Stimulated activated CD4-positive, alpha-beta T cell treated with anti-CD3 and anti-CD28 coated beads, Interleukin-4, amount 100 ng/mL, for 48 hours (primary cell): ENCODE data around the gene MRPL28.
"Not testable (repeated sequence)": the region's sequence is repeated elsewhere in the genome, so short reads cannot be mapped to it uniquely, and the experiment has no call there.

ENCODE experiments used
- DNase-seq, 2 donors: peaks; one replicate each; pipeline ENCODE4 v3.0.0-alpha.2; 2020; ENCODE audit warnings: low read depth in 2 of 2

The MRPL28 gene

GRCh38 chr16:340370-341091, 29.8 kb downstream of the MRPL28 start:
- DNase-seq, result no peak

- no peak for DNase-seq
Observed at GRCh38 chr16:339680-340079, 30.7 kb downstream of the MRPL28 start.

DNA sequence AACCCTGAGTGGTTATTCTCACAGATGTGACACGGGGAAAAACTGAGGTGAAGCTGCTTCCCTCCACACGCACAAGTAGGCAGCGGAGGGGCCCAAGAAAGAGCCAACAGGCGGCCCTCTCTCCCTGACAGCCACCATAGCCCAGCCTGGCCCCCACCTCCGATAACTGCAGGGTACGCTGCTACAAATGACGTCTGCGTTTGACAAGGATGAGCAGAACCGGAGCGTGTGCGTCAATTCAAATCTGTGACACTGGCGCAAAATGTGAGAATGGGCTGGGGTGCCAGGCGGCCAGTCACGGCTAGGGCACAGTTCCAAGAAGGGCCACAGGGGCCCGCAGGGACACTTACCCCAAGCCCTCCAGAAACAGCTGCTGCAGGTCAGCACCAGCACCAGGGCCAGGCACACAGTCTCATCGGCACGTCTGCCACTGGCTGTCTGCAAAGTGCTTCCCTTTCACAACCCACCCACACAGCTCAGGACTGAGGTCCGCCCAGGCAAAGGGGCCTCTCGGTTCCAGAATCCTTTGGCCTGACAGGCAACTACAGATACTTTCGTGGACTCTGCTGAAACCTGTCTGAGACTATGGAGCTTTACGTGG, 32.3 kb downstream of the MRPL28 start:
- no peak for DNase-seq

DNA sequence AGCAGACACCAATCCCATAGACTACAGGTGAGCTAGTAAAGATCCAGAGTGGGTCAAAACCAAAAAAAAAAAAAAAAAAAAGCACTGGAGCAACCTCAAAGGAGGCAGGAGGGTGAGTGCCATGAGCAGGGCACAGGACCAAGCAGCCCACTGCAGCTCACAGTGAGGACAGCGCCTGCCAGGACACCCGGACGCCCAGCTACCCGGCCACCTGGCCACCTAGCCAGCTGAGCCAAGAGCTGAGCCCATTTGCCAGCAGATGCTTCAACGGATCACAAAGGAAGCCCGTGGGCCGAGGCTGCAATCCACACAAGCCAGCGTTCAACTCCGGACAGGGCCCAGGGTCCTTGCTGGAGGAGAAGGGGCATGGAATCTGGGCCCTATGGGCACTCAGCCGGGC, 32.9 kb downstream of the MRPL28 start:
- DNase-seq, result no peak

DNA sequence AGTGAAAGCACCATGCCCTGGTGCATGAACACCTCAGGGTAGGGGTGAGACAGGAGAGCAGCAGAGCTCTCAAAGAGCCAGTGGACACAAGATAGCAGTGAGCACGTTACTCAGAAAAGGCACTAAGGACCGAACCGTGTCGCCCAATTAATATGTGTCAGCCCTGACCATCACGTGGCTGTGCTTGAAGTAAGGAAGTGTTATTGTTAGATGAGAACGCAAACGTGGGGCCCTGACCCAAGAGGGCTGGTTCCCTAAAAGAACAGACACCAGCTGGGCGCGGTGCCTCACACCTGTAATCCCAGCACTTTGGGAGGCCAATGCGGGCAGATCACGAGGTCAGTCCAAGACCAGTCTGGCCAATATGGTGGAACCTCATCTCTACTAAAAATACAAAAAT, 34.1 kb downstream of the MRPL28 start:
- no peak for DNase-seq

GRCh38 chr16:334861-335632, 35.3 kb downstream of the MRPL28 start:
- not testable (repeated sequence) for DNase-seq

DNA sequence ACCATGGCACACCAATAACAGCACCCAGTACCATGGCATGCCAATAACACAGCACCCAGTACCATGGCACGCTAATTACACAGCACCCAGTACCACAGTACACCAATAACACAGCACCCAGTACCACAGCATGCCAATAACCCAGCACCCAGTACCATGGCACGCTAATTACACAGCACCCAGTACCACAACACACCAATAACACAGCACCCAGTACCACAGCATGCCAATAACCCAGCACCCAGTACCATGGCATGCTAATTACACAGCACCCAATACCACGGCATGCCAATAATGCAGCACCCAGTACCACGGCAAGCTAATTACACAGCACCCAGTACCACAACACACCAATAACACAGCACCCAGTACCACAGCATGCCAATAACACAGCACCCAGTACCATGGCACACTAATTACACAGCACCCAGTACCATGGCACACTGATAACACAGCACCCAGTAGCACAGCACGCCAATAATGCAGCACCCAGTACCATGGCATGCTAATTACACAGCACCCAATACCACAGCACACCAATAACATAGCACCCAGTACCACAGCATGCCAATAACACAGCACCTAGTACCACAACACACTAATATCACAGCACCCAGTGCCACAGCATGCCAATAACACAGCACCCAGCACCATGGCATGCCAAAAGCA, 36.0 kb downstream of the MRPL28 start:
- not testable (repeated sequence) for DNase-seq

DNA sequence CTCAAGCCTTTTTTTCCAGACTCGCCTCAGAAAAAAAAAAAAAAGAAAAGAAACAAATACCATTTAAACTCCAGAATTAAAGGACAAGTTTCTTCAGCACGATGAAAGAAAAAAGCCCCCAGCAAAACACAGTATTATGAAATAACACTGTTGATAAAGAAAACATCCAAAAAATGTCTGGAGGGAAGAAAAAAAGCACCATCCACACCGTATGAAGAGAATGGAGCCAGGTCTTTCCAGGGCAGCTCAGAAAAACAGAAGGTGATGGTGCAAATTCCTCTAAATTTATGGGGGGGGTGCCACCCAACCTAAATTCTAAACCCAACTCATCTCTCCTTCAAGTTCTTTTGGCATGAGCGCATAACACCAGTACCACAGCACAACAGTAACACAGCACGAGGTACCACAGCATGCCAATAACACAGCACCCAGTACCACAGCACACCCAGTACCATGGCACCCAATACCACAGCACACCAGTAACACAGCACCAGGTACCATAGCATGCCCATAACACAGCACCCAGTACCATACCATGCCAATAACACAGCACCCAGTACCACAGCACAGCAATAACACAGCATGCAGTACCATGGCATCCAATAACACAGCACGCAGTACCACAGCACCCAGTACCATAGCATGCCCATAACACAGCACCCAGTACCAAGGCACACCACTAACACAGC, 36.8 kb downstream of the MRPL28 start:
- DNase-seq, result no peak

- not testable (repeated sequence) for DNase-seq
Observed at GRCh38 chr16:331181-331814, 39.0 kb downstream of the MRPL28 start.

- DNase-seq, result no peak
Observed at GRCh38 chr16:330741-331140, 39.6 kb downstream of the MRPL28 start.

DNA sequence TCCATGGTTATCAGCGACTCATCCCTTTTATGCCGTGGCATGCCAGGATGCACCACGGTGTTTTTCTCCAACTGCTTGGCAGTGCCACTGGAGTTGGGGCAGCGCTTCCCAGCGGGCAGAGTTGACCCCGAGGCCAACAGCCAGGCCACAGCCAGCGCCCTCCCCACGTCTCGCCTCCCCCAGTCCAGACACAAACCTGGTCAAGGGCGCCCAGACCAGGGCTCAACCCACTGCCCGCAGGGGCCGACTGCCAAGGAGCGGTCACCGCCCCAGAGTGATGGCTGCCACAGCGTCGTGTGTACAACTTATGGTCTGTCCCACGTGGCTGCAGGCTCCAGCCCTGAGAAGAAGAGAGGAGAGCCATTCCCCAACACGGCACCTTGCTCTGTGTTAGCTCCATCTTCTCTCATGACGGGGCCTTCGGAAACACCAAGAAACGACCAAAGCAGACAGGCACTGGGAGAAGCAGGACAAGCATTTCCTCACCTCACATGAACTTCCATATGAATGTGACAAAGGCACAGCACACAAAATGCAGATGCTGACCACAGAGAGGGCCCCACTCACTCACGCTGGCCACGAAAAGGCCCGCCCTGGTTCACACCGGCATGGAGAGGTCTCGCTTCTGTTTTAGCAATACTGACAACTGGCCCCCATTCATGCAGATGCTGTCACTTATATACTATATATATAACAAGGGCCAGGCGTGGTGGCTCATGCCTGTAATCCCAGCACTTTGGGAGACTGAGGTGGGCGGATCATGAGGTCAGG, 44.8 kb downstream of the MRPL28 start:
- no peak for DNase-seq

- peak; percentile 22 to 32 for DNase-seq
Observed at GRCh38 chr16:324451-325334, 45.6 kb downstream of the MRPL28 start.

DNA sequence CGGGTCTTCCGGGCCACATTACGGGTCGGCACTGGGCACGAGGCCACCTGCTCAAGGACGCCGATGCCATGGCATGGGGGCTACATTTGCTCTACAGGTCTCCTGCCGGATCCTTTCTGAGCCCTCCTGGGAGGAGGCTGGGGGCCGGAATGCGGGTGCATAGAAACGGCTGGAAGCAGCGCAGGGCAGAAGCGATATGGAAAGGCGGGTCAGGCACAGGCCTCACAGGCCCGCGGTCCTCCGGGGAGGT, 46.2 kb downstream of the MRPL28 start:
- DNase-seq, result no peak

DNA sequence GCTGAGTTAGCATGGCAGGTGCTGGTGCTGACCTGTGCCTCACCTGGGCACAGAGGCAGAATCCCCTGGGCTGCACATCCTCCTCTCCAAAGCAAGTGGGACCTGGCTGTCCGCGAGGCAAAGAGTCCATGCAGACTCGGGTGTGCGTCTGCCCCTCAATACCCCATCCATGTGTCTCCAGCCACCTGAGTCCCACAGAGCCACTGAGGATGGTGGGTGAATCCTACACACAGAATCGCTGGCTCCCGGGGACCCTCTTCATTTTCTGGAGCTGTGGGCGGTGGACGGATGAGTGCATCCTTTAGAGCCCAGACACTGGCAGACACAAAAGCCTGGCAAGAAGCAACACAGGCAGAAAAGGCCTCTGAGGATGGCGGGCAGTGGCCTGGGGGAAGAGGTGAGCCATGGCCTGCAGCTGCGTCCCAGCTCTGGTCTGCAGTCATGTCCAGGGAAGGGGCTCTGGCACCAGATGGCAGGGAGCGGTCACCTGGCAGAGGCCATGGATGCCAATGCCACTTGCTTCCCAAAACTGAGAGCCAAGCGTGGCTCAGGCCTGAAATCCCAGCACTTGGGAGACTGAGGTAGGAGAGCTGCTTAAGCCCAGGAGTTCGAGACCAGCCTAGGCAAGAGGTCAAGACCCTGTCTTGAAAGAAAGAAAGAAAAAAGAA, 47.7 kb downstream of the MRPL28 start:
- DNase-seq, result no peak

DNA sequence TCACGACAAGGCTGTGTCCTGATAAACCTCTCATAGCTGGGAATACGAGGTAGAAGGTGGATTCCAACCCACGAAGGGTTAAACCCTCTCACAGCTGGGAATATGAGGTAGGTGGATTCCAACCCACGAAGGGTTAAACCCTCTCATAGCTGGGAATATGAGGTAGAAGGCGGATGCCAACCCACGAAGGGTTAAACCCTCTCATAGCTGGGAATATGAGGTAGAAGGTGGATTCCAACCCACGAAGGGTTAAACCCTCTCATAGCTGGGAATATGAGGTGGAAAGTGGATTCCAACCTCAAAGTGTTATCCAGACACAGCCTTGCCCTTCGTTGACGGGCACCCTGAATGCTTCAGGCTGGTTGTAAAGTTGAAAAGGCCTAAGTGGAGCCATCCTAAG, 48.8 kb downstream of the MRPL28 start:
- DNase-seq, result no peak

GRCh38 chr16:320206-320605, 50.1 kb downstream of the MRPL28 start:
- no peak for DNase-seq

GRCh38 chr16:318628-319027, 51.7 kb downstream of the MRPL28 start:
- no peak for DNase-seq

DNA sequence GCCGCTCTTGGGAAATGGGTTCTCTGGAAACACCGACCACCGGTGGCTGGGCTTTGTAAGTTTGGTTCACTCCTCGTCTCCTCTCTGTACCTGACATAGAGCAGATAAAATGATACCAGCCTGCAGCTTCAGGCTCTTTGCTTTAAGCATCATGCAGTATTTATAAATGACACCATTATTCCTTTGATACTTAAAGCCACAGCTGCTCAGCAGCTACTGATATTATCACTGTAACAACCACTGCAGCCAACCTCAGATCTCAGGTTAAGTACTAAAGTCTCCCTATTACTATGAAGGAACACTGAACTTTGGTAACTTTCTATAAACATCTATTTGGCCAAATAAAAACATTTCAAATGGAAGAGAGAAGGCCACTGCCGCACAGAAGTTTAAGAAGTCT, 52.8 kb downstream of the MRPL28 start:
- no peak for DNase-seq
